KMS-11 (cell line): Measurements from ENCODE around the gene KCNH2.
"Not testable (repeated sequence)": the region's sequence is repeated elsewhere in the genome, so short reads cannot be mapped to it uniquely, and the experiment has no call there.

ENCODE experiments used
- H2AFZ ChIP-seq: fragments of 200-600 bp; sonication (generic); 2 replicates; pipeline ENCODE4 v1.6.1; 2016; ENCODE audit warnings: antibody characterized with exemption, mixed run types, low read depth
- H3K27ac ChIP-seq: fragments of 200-600 bp; sonication (generic); 2 replicates; pipeline ENCODE4 v1.6.1; 2016; ENCODE audit warnings: mild to moderate bottlenecking, mixed run types
- H3K27me3 ChIP-seq: fragments of 200-600 bp; sonication (generic); 2 replicates; pipeline ENCODE4 v1.6.1; 2017; ENCODE audit warnings: mild to moderate bottlenecking, low read depth, mixed run types, moderate library complexity; ENCODE audit not compliant: insufficient read depth
- H3K36me3 ChIP-seq: fragments of 200-600 bp; sonication (generic); 2 replicates; pipeline ENCODE4 v1.6.1; 2017; ENCODE audit warnings: mild to moderate bottlenecking, mixed run types; ENCODE audit not compliant: insufficient read depth
- H3K4me1 ChIP-seq: fragments of 200-600 bp; sonication (generic); 2 replicates; pipeline ENCODE4 v1.6.1; 2016; ENCODE audit warnings: mild to moderate bottlenecking, low read depth, mixed run types; ENCODE audit not compliant: poor library complexity, severe bottlenecking
- H3K4me2 ChIP-seq: fragments of 200-600 bp; sonication (generic); 2 replicates; pipeline ENCODE4 v1.7.0; 2016; ENCODE audit warnings: mild to moderate bottlenecking, mixed run types
- H3K4me3 ChIP-seq: fragments of 200-600 bp; sonication (generic); IDR thresholded peaks from 2 replicates; pipeline ENCODE4 v1.6.1; 2017; ENCODE audit warnings: low read depth, low read length, mixed read lengths; ENCODE audit not compliant: insufficient read depth
- H3K79me2 ChIP-seq: fragments of 200-600 bp; sonication (generic); 2 replicates; pipeline ENCODE4 v1.6.1; 2016; ENCODE audit warnings: low read depth, mixed run types; ENCODE audit not compliant: insufficient read depth
- H3K9ac ChIP-seq: fragments of 200-600 bp; sonication (generic); 2 replicates; pipeline ENCODE4 v1.6.1; 2016; ENCODE audit warnings: mild to moderate bottlenecking, mixed run types
- H4K20me1 ChIP-seq: fragments of 200-600 bp; sonication (generic); 2 replicates; pipeline ENCODE4 v1.6.1; 2016; ENCODE audit warnings: mild to moderate bottlenecking, mixed run types; ENCODE audit not compliant: insufficient read depth
- TF ChIP-seq, protein P1 (sequence below): fragments of 200-600 bp; sonication (generic); conservative IDR thresholded peaks from 2 replicates; pipeline ENCODE4 v1.6.1; 2017; ENCODE audit warnings: low read depth, mild to moderate bottlenecking, antibody characterized with exemption, low read length, moderate library complexity, mixed read lengths

KCNH2 gene, protein sequence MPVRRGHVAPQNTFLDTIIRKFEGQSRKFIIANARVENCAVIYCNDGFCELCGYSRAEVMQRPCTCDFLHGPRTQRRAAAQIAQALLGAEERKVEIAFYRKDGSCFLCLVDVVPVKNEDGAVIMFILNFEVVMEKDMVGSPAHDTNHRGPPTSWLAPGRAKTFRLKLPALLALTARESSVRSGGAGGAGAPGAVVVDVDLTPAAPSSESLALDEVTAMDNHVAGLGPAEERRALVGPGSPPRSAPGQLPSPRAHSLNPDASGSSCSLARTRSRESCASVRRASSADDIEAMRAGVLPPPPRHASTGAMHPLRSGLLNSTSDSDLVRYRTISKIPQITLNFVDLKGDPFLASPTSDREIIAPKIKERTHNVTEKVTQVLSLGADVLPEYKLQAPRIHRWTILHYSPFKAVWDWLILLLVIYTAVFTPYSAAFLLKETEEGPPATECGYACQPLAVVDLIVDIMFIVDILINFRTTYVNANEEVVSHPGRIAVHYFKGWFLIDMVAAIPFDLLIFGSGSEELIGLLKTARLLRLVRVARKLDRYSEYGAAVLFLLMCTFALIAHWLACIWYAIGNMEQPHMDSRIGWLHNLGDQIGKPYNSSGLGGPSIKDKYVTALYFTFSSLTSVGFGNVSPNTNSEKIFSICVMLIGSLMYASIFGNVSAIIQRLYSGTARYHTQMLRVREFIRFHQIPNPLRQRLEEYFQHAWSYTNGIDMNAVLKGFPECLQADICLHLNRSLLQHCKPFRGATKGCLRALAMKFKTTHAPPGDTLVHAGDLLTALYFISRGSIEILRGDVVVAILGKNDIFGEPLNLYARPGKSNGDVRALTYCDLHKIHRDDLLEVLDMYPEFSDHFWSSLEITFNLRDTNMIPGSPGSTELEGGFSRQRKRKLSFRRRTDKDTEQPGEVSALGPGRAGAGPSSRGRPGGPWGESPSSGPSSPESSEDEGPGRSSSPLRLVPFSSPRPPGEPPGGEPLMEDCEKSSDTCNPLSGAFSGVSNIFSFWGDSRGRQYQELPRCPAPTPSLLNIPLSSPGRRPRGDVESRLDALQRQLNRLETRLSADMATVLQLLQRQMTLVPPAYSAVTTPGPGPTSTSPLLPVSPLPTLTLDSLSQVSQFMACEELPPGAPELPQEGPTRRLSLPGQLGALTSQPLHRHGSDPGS

DNA sequence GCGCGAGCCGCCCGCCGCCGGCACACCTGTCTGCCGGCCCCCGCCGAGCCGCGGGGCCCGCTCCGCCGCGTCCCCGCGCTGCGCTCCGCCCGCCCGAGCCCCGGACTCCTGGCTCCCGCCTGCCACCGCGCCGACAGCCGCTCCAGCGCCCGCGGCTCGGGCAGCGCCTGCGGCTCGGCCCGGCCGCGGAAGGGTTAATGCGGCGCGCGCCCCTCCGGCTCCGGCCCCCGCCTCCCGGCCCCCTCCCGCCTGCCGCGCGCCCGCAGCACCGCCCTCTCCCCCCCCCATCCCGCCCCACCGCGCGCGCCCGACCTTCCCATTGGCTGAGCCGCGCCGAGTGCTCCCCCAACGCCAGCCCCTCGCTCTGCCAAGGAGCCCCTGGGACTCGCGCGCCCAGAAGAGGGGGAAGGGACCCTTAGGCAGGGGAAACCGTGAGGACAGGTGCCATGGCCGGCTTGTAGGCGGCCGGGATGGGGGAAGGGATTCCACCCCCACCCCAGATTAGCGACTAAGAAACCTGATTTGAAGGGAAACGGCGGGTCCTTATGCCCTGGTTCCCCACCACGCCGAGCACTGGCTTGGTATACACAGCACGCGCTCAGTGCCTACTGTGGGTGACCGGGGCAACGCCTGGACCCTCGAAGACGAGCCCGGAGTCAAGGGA lies at the start of gene KCNH2:
Gene KCNH2, minus strand, starts transcription at position 196 of the 664 bp plus-strand sequence. CDS start 408 bp downstream, outside the sequence.
- H2AFZ ChIP-seq, result peak within 1 kb of the TSS; percentile 69
- TF ChIP-seq, protein P1, sequence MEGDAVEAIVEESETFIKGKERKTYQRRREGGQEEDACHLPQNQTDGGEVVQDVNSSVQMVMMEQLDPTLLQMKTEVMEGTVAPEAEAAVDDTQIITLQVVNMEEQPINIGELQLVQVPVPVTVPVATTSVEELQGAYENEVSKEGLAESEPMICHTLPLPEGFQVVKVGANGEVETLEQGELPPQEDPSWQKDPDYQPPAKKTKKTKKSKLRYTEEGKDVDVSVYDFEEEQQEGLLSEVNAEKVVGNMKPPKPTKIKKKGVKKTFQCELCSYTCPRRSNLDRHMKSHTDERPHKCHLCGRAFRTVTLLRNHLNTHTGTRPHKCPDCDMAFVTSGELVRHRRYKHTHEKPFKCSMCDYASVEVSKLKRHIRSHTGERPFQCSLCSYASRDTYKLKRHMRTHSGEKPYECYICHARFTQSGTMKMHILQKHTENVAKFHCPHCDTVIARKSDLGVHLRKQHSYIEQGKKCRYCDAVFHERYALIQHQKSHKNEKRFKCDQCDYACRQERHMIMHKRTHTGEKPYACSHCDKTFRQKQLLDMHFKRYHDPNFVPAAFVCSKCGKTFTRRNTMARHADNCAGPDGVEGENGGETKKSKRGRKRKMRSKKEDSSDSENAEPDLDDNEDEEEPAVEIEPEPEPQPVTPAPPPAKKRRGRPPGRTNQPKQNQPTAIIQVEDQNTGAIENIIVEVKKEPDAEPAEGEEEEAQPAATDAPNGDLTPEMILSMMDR, result no peak

DNA sequence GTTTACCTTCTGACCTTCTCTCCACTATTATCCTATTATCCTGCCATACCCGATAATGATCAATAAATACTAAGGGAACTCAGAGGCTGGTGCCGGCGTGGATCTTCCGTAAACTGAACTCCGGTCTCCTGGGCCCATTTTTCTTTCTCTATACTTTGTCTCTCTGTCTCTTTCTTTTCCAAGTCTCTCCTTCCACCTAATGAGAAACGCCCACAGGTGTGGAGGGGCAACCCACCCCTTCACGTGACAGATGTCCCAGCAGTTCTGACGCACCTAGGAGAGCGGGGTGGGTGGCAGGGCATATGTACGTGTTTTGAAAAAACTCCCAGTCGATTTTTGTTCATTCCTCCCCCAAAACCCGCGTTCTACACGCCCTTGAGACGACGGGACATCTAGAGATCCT lies 49.6 kb upstream of the KCNH2 start:
- H4K20me1 ChIP-seq, H3K79me2 ChIP-seq, H3K36me3 ChIP-seq: not testable (repeated sequence)
- Histone ChIP-seq H3K9ac (peak overlapping the region; percentile 64), H3K27me3 (0 out of 2 replicates have a peak, but pooled peaks cover 11% of the 10 kb centered on the region), H3K4me1 (peaks cover 23% of the 10 kb centered on the region), H3K27ac (peak overlapping the region; percentile 58), H2AFZ (peak overlapping the region; percentile 58), H3K4me2 (peak overlapping the region; percentile 34), H3K4me3 (peak overlapping the region; percentile 32)

More for the DNA sequence above, at the start of gene KCNH2:
- Histone ChIP-seq H4K20me1 (no peaks in the 10 kb centered on the region), H3K27me3 (peaks cover 39% of the 10 kb centered on the region), H3K79me2 (no peaks in the 10 kb centered on the region), H3K4me3 (no peak within 1 kb of the TSS), H3K27ac (peak within 1 kb of the TSS; percentile 23; the same call in 1 of the 2 replicates), H3K4me2 (peak within 1 kb of the TSS; percentile 100), H3K36me3 (no peaks in the 10 kb centered on the region), H3K4me1 (peaks cover 37% of the 10 kb centered on the region), H3K9ac (peak within 1 kb of the TSS; percentile 17; the same call in 1 of the 2 replicates)

DNA sequence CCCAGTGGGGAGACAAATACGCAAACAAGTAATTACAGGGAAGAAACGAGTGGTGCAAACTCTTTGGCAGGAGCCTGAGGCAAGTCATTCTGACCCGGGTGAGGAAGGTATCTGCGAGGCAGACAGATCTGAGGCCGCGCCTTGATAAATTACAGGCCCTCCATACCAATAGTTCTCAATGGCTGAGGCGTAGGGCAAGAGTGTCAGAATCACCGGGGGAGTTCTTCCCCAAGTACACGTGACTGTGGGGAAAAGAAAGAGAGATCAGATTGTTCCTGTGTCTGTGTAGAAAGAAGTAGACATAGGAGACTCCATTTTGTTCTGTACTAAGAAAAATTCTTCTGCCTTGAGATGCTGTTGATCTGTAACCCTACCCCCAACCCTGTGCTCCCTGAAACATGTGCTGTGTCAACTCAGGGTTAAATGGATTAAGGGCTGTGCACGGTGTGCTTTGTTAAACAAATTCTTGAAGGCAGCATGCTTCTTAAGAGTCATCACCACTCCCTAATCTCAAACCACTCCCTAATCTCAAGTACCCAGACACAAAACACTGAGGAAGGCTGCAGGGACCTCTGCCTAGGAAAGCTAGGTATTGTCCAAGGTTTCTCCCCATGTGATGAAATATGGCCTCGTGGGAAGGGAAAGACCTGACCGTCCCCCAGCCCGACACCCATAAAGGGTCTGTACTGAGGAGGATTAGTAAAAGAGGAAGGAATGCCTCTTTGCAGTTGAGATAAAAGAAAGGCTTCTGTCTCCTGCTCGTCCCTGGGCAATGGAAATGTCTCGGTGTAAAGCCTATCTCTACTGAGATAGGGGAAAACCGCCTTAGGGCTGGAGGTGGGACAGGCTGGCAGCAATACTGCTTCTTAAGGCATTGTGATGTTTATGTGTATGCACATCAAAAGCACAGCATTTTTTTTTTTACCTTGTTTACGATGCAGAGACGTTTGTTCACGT lies 48.9 kb upstream of the KCNH2 start:
- peak overlapping the region; percentile 32 for H3K4me3 ChIP-seq
- H2AFZ ChIP-seq, result peak overlapping the region; percentile 58
- not testable (repeated sequence) for H3K36me3 ChIP-seq, H3K27ac ChIP-seq, H3K79me2 ChIP-seq, H4K20me1 ChIP-seq
- peak overlapping the region; percentile 34 for H3K4me2 ChIP-seq
- peaks cover 23% of the 10 kb centered on the region for H3K4me1 ChIP-seq
- H3K9ac ChIP-seq, result peak overlapping the region; percentile 64; the same call in 1 of the 2 replicates
- H3K27me3 ChIP-seq, result peaks cover 16% of the 10 kb centered on the region

DNA sequence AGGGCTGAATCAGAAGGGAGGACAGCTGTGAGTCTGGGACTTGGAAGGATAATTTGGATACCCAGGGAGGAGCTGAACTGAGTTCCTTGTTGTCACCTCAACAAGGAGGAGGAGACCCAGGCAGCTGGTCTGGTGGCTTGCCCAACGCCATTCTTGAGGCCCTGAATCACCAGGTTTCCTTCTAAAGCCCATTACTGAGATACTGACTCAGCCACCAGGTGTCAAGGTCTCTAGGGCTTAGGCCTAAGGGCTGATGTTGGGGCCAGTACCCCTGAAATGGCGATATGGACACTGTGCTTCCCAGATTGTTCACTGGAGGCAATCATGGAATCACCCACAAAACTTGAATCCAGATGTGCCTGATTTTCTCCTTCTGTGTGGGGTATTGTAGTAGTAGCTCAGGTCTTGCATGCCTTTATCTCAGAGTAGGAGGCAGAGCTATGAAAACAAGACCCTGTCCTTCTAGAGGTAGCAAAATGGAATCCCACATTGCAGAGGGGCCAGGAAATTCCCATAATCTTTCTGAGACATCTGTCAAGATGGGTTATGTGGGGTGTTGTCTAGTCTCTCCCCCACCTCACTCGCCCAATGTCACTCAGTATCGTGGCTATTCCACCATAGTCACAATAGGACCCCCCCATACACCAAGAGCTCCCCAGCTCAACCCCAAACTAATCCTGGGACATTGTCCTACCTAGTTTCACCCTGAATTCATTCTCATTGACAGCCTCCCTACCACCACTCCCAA lies 48.0 kb upstream of the KCNH2 start:
- Histone ChIP-seq H2AFZ (no peak overlapping the region), H3K4me2 (no peak overlapping the region), H3K79me2 (0 out of 2 replicates have a peak, but pooled peaks cover 5% of the 10 kb centered on the region), H4K20me1 (no peaks in the 10 kb centered on the region), H3K27me3 (peaks cover 24% of the 10 kb centered on the region), H3K36me3 (no peaks in the 10 kb centered on the region), H3K9ac (no peak overlapping the region), H3K4me3 (no peak overlapping the region), H3K27ac (no peak overlapping the region), H3K4me1 (peaks cover 23% of the 10 kb centered on the region)
- TF ChIP-seq, protein P1, result no peak
